ENCODE data around the gene JHY.

DNA sequence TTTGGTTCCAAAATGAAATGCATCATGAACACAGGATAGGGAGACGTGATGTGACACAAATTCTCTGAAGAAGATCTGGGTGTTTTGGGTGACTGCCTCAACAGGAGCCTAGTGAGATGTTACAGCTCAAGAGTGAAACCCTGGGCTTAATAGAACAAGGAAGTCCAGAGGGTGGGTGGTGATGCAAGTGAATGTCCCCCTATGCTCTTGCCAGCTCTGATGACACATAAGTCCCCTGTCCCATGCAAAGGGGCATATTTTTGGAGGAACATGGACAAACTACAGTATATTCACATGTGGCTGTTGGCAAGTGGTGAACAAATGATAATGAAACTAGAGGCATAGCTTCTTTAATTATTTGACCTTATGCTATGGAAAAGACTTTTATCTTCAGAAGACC is 35.1 kb upstream of the JHY start:
- TF ChIP-seq, protein P1, sequence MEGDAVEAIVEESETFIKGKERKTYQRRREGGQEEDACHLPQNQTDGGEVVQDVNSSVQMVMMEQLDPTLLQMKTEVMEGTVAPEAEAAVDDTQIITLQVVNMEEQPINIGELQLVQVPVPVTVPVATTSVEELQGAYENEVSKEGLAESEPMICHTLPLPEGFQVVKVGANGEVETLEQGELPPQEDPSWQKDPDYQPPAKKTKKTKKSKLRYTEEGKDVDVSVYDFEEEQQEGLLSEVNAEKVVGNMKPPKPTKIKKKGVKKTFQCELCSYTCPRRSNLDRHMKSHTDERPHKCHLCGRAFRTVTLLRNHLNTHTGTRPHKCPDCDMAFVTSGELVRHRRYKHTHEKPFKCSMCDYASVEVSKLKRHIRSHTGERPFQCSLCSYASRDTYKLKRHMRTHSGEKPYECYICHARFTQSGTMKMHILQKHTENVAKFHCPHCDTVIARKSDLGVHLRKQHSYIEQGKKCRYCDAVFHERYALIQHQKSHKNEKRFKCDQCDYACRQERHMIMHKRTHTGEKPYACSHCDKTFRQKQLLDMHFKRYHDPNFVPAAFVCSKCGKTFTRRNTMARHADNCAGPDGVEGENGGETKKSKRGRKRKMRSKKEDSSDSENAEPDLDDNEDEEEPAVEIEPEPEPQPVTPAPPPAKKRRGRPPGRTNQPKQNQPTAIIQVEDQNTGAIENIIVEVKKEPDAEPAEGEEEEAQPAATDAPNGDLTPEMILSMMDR (conservative IDR thresholded peaks at IDR 0.05 in 1 of 2, IDR thresholded peaks at IDR 0.05 in 1 of 2; ENCODE audit: low read depth in 1 of 2, low read length in 2 of 2), result no peak
- no peak for TF ChIP-seq EZH2 (IDR thresholded peaks at IDR 0.05; ENCODE audit: low read length, missing control alignments)

All from fibroblast of lung (primary cell).